AG09319 (cell line): Measurements from ENCODE around the gene KRTAP1-4.
A peak's percentile ranks its signal among the peaks of the same experiment; 100 is the strongest.

ENCODE experiments used
- DNase-seq: peaks from one replicate; pipeline ENCODE4 v3.0.0-alpha.2; 2010; ENCODE audit warnings: low read depth; ENCODE audit errors: extremely low read depth
- CTCF ChIP-seq: IDR thresholded peaks from 2 replicates; pipeline ENCODE4 v1.5.1; 2011; ENCODE audit warnings: low read depth, mild to moderate bottlenecking, inconsistent platforms, low read length, moderate library complexity

KRTAP1-4 gene

GRCh38 chr17:41026715-41027471 lies 3.1 kb downstream of the KRTAP1-4 start, which contains the start of gene KRTAP1-5:
TSS of gene KRTAP1-5 (minus strand) at chr17:41027208. CDS start at chr17:41027155, 53 bp downstream.
- TF ChIP-seq CTCF = no peak
- peak; percentile 81 for DNase-seq

GRCh38 chr17:41024697-41025096 lies 5.3 kb downstream of the KRTAP1-4 start:
- no peak for TF ChIP-seq CTCF
- DNase-seq = no peak

GRCh38 chr17:41020336-41020735 lies 9.7 kb downstream of the KRTAP1-4 start:
- no peak for DNase-seq
- TF ChIP-seq CTCF = no peak

- no peak for TF ChIP-seq CTCF
- no peak for DNase-seq
Measured at GRCh38 chr17:41019415-41019814, 10.6 kb downstream of the KRTAP1-4 start.

- no peak for DNase-seq
- no peak for TF ChIP-seq CTCF
Measured at GRCh38 chr17:41018541-41018940, 11.5 kb downstream of the KRTAP1-4 start.

GRCh38 chr17:41016578-41017215 lies 13.3 kb downstream of the KRTAP1-4 start:
- no peak for TF ChIP-seq CTCF

GRCh38 chr17:41015454-41015853 lies 14.5 kb downstream of the KRTAP1-4 start:
- no peak for DNase-seq
- TF ChIP-seq CTCF = no peak

More at GRCh38 chr17:41016578-41017215, 13.3 kb downstream of the KRTAP1-4 start:
- no peak for DNase-seq
